ENCODE data around the gene CD22. TPM values are rescaled to one million over a fixed set of nuclear protein-coding genes. Genes with fewer than 3 reads are reported as not detected.

Gene CD22
- total RNA-seq, 1 experiment from 2014 or later = not detected

- Mint-ChIP-seq H3K4me3 (ENCODE audit: unreplicated experiment) (no peak overlapping the region), H3K9me3 (ENCODE audit: unreplicated experiment) (no peaks in the 10 kb centered on the region), H3K36me3 (ENCODE audit: insufficient read depth, unreplicated experiment) (no peaks in the 10 kb centered on the region), H3K27ac (ENCODE audit: unreplicated experiment) (no peak overlapping the region), H3K4me1 (ENCODE audit: low read depth, unreplicated experiment) (peaks cover 18% of the 10 kb centered on the region), H3K27me3 (ENCODE audit: insufficient read depth, unreplicated experiment) (no peaks in the 10 kb centered on the region)
- no TSS peak for BruUV-seq (replicated peaks)
- peaks cover 41% of the 10 kb centered on the region for H3K4me1 ChIP-seq
- no peaks in the 10 kb centered on the region for H3K9me3 ChIP-seq
- no peaks in the 10 kb centered on the region for H3K27me3 ChIP-seq (replicated peaks; ENCODE audit: control insufficient read depth, insufficient read depth, low read length)
- DNase-seq = no peak
- H3K4me3 ChIP-seq (ENCODE audit: low read depth, low read length) = no peak overlapping the region
- intact Hi-C loops (cut with micrococcal nuclease; ENCODE audit: unreplicated experiment) = no loop called here
- POLR2A ChIA-PET = no interaction called here
- TF ChIP-seq, protein P1, sequence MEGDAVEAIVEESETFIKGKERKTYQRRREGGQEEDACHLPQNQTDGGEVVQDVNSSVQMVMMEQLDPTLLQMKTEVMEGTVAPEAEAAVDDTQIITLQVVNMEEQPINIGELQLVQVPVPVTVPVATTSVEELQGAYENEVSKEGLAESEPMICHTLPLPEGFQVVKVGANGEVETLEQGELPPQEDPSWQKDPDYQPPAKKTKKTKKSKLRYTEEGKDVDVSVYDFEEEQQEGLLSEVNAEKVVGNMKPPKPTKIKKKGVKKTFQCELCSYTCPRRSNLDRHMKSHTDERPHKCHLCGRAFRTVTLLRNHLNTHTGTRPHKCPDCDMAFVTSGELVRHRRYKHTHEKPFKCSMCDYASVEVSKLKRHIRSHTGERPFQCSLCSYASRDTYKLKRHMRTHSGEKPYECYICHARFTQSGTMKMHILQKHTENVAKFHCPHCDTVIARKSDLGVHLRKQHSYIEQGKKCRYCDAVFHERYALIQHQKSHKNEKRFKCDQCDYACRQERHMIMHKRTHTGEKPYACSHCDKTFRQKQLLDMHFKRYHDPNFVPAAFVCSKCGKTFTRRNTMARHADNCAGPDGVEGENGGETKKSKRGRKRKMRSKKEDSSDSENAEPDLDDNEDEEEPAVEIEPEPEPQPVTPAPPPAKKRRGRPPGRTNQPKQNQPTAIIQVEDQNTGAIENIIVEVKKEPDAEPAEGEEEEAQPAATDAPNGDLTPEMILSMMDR (IDR thresholded peaks at IDR 0.05; ENCODE audit: insufficient read depth in 1 of 2, low read depth in 1 of 2, low read length in 1 of 2, severe bottlenecking in 1 of 2, unreplicated experiment in 1 of 2) = no peak
- CTCF ChIA-PET = interaction anchor here (1.7 kb wide), 1 partner anchor 203 kb away, joined by 3 read pairs; no protein-coding TSS in a partner anchor
- no peaks in the 10 kb centered on the region for H3K36me3 ChIP-seq (ENCODE audit: control insufficient read depth, insufficient read depth, low read length)
Observed at GRCh38 chr19:35307931-35308330, 21.1 kb upstream of the CD22 start.

DNA sequence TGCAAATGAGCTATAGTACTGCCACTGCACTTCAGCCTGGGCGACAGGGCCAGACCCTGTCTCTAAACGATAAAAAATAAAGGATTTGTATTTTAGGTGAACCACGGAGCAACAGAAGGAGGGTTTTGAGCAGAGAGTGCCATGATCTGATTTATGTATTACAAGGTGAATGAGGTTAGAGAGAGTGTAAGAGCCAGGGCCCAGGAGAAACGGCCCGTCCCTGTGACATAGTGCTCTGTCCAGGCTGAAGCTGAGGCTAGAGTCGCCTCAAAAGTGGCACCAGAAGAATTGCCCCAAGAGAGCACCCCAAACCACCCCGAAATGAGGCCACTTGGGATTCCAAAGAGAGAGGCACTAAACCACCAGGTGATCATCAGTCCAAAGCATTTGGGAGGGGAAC, 20.1 kb upstream of the CD22 start:
- no peaks in the 10 kb centered on the region for H3K27me3 ChIP-seq (replicated peaks; ENCODE audit: control insufficient read depth, insufficient read depth, low read length)
- POLR2A ChIA-PET = no interaction called here
- no peaks in the 10 kb centered on the region for H3K36me3 Mint-ChIP-seq (ENCODE audit: insufficient read depth, unreplicated experiment)

GRCh38 chr19:35309481-35310279, 19.3 kb upstream of the CD22 start:
- TF ChIP-seq, protein P1 (IDR thresholded peaks at IDR 0.05; ENCODE audit: insufficient read depth in 1 of 2, low read depth in 1 of 2, low read length in 1 of 2, severe bottlenecking in 1 of 2, unreplicated experiment in 1 of 2) = no peak
- H3K4me1 ChIP-seq = peaks cover 41% of the 10 kb centered on the region
- Mint-ChIP-seq H3K4me1 (ENCODE audit: low read depth, unreplicated experiment) (peaks cover 18% of the 10 kb centered on the region), H3K27me3 (ENCODE audit: insufficient read depth, unreplicated experiment) (no peaks in the 10 kb centered on the region), H3K36me3 (ENCODE audit: insufficient read depth, unreplicated experiment) (no peaks in the 10 kb centered on the region), H3K9me3 (ENCODE audit: unreplicated experiment) (no peaks in the 10 kb centered on the region), H3K27ac (ENCODE audit: unreplicated experiment) (peak overlapping the region; percentile 38), H3K4me3 (ENCODE audit: unreplicated experiment) (peak overlapping the region; percentile 7)
- ChIA-PET POLR2A (no interaction called here), CTCF (interaction anchor here (1.0 kb wide), 1 partner anchor 18 kb away, joined by 3 read pairs; no protein-coding TSS in a partner anchor)
- peak; percentile 81 to 84 for DNase-seq
- H3K27me3 ChIP-seq (replicated peaks; ENCODE audit: control insufficient read depth, insufficient read depth, low read length) = no peaks in the 10 kb centered on the region
- H3K36me3 ChIP-seq (ENCODE audit: control insufficient read depth, insufficient read depth, low read length) = no peaks in the 10 kb centered on the region
- intact Hi-C loops (cut with micrococcal nuclease; ENCODE audit: unreplicated experiment) = no loop called here
- no TSS peak for BruUV-seq (replicated peaks)
- no peak overlapping the region for H3K4me3 ChIP-seq (ENCODE audit: low read depth, low read length)
- H3K9me3 ChIP-seq = no peaks in the 10 kb centered on the region

More for the DNA sequence above, 20.1 kb upstream of the CD22 start:
- peaks cover 18% of the 10 kb centered on the region for H3K4me1 Mint-ChIP-seq (ENCODE audit: low read depth, unreplicated experiment)
- BruUV-seq (replicated peaks) = no TSS peak
- H3K27me3 Mint-ChIP-seq (ENCODE audit: insufficient read depth, unreplicated experiment) = no peaks in the 10 kb centered on the region
- H3K4me1 ChIP-seq = peaks cover 41% of the 10 kb centered on the region
- H3K4me3 Mint-ChIP-seq (ENCODE audit: unreplicated experiment) = no peak overlapping the region
- peak overlapping the region; percentile 38 for H3K27ac Mint-ChIP-seq (ENCODE audit: unreplicated experiment)
- CTCF ChIA-PET = interaction anchor here (1.0 kb wide), 1 partner anchor 18 kb away, joined by 3 read pairs; no protein-coding TSS in a partner anchor
- no peak for DNase-seq
- intact Hi-C loops (cut with micrococcal nuclease; ENCODE audit: unreplicated experiment) = no loop called here
- no peak overlapping the region for H3K4me3 ChIP-seq (ENCODE audit: low read depth, low read length)
- no peaks in the 10 kb centered on the region for H3K9me3 Mint-ChIP-seq (ENCODE audit: unreplicated experiment)
- no peaks in the 10 kb centered on the region for H3K36me3 ChIP-seq (ENCODE audit: control insufficient read depth, insufficient read depth, low read length)
- H3K9me3 ChIP-seq = no peaks in the 10 kb centered on the region
- TF ChIP-seq, protein P1 (IDR thresholded peaks at IDR 0.05; ENCODE audit: insufficient read depth in 1 of 2, low read depth in 1 of 2, low read length in 1 of 2, severe bottlenecking in 1 of 2, unreplicated experiment in 1 of 2) = no peak
